Stimulated activated CD4-positive, alpha-beta T cell treated with anti-CD3 and anti-CD28 coated beads, Interleukin-2, amount 100 ng/mL, for 48 hours (primary cell): ENCODE data around the gene NFIX.

Experiments
- DNase-seq, 2 donors: peaks; one replicate each; pipeline ENCODE4 v3.0.0-alpha.2; 2020

NFIX gene

GRCh38 chr19:13060233-13060963 is 65.1 kb downstream of the NFIX start:
- DNase-seq = no peak

- DNase-seq = peak; percentile 81 to 85
Observed at GRCh38 chr19:13060964-13061927, 66.0 kb downstream of the NFIX start.

GRCh38 chr19:13062317-13062716 is 67.0 kb downstream of the NFIX start:
- no peak for DNase-seq

GRCh38 chr19:13063461-13064091 is 68.3 kb downstream of the NFIX start:
- DNase-seq = no peak

GRCh38 chr19:13064092-13064489 is 68.8 kb downstream of the NFIX start:
- no peak for DNase-seq

- no peak for DNase-seq
Observed at GRCh38 chr19:13066226-13066625, 71.0 kb downstream of the NFIX start.

- DNase-seq = no peak
Observed at GRCh38 chr19:13066933-13067807, 71.9 kb downstream of the NFIX start.

- DNase-seq = no peak
Observed at GRCh38 chr19:13068085-13068846, 73.0 kb downstream of the NFIX start.

GRCh38 chr19:13069415-13070359 is 74.4 kb downstream of the NFIX start:
- DNase-seq = no peak

- no peak for DNase-seq
Observed at GRCh38 chr19:13070425-13071140, 75.3 kb downstream of the NFIX start.

GRCh38 chr19:13071444-13072187 is 76.3 kb downstream of the NFIX start:
- DNase-seq = no peak

- no peak for DNase-seq
Observed at GRCh38 chr19:13072188-13072908, 77.1 kb downstream of the NFIX start.

- DNase-seq = no peak
Observed at GRCh38 chr19:13073263-13073662, 78.0 kb downstream of the NFIX start.

- no peak for DNase-seq
Observed at GRCh38 chr19:13074378-13074777, 79.1 kb downstream of the NFIX start.

- no peak for DNase-seq
Observed at GRCh38 chr19:13076320-13076719, 81.0 kb downstream of the NFIX start.

GRCh38 chr19:13076787-13077186 is 81.5 kb downstream of the NFIX start:
- no peak for DNase-seq

GRCh38 chr19:13077240-13077639 is 82.0 kb downstream of the NFIX start:
- no peak for DNase-seq

GRCh38 chr19:13078381-13078780 is 83.1 kb downstream of the NFIX start:
- DNase-seq = no peak
